Measurements from ENCODE around the gene SYCE1L.

DNA sequence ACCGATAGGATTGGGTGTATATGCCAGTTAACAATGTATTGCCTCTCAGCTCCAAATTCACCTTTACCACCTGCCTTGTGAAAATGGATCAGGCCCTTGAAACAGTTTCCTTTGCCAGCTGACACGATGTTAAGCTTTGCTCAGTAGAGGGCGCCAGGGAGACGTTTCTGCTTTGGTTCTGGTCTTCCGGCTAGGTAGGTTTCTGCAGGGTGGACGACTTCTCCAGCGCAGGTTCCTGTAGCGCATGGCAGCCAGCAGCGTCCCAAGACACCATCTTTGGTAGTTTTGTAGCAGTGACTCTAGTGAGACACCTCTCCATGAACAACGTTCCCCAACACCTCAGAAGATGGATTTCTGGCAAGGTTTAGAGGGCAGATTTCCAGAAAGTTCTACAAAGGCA is 24.0 kb downstream of the SYCE1L start:
- TF ChIP-seq, protein P1, sequence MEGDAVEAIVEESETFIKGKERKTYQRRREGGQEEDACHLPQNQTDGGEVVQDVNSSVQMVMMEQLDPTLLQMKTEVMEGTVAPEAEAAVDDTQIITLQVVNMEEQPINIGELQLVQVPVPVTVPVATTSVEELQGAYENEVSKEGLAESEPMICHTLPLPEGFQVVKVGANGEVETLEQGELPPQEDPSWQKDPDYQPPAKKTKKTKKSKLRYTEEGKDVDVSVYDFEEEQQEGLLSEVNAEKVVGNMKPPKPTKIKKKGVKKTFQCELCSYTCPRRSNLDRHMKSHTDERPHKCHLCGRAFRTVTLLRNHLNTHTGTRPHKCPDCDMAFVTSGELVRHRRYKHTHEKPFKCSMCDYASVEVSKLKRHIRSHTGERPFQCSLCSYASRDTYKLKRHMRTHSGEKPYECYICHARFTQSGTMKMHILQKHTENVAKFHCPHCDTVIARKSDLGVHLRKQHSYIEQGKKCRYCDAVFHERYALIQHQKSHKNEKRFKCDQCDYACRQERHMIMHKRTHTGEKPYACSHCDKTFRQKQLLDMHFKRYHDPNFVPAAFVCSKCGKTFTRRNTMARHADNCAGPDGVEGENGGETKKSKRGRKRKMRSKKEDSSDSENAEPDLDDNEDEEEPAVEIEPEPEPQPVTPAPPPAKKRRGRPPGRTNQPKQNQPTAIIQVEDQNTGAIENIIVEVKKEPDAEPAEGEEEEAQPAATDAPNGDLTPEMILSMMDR (conservative IDR thresholded peaks at IDR 0.05; ENCODE audit: low read depth, low read length): peak; percentile 71
- TF ChIP-seq EZH2 (IDR thresholded peaks at IDR 0.05; ENCODE audit: borderline replicate concordance, low read depth, low read length, poor library complexity, severe bottlenecking): no peak
